Measurements from ENCODE around the gene SLC8B1. TPM values are rescaled to one million over a fixed set of nuclear protein-coding genes. Genes with fewer than 3 reads are reported as not detected.
A peak's percentile ranks its signal among the peaks of the same experiment; 100 is the strongest.

SLC8B1 gene
- total and polyA plus RNA-seq, 9 of the 15 experiments (the other 6 are each of a cell fraction or from before 2014, with no cell fraction given): 0.86 to 34.1 (median 18.5) TPM

- no peak for TF ChIP-seq CHD7 (IDR thresholded peaks at IDR 0.05; ENCODE audit: low read depth, low read length)
- no peak for TF ChIP-seq ZC3H8 (IDR thresholded peaks at IDR 0.05)
- TF ChIP-seq, protein P1, sequence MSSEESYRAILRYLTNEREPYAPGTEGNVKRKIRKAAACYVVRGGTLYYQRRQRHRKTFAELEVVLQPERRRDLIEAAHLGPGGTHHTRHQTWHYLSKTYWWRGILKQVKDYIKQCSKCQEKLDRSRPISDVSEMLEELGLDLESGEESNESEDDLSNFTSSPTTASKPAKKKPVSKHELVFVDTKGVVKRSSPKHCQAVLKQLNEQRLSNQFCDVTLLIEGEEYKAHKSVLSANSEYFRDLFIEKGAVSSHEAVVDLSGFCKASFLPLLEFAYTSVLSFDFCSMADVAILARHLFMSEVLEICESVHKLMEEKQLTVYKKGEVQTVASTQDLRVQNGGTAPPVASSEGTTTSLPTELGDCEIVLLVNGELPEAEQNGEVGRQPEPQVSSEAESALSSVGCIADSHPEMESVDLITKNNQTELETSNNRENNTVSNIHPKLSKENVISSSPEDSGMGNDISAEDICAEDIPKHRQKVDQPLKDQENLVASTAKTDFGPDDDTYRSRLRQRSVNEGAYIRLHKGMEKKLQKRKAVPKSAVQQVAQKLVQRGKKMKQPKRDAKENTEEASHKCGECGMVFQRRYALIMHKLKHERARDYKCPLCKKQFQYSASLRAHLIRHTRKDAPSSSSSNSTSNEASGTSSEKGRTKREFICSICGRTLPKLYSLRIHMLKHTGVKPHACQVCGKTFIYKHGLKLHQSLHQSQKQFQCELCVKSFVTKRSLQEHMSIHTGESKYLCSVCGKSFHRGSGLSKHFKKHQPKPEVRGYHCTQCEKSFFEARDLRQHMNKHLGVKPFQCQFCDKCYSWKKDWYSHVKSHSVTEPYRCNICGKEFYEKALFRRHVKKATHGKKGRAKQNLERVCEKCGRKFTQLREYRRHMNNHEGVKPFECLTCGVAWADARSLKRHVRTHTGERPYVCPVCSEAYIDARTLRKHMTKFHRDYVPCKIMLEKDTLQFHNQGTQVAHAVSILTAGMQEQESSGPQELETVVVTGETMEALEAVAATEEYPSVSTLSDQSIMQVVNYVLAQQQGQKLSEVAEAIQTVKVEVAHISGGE (CRISPR knock-in tag; IDR thresholded peaks at IDR 0.05): 0 out of 6 replicates have a peak, but pooled peaks of 1 of the 3 experiments have one; percentile 21
- no peak for TF ChIP-seq BRF2 (IDR thresholded peaks at IDR 0.05; ENCODE audit: borderline replicate concordance, insufficient read depth, insufficient read length)
- TF ChIP-seq, protein P2, sequence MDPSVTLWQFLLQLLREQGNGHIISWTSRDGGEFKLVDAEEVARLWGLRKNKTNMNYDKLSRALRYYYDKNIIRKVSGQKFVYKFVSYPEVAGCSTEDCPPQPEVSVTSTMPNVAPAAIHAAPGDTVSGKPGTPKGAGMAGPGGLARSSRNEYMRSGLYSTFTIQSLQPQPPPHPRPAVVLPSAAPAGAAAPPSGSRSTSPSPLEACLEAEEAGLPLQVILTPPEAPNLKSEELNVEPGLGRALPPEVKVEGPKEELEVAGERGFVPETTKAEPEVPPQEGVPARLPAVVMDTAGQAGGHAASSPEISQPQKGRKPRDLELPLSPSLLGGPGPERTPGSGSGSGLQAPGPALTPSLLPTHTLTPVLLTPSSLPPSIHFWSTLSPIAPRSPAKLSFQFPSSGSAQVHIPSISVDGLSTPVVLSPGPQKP (CRISPR knock-in tag; IDR thresholded peaks at IDR 0.05): no peak
- no peak for TF ChIP-seq NR3C1 (CRISPR knock-in tag; IDR thresholded peaks at IDR 0.05)
- no peak for TF ChIP-seq ARHGAP35 (IDR thresholded peaks at IDR 0.05; ENCODE audit: partially characterized antibody)
These were observed 23.6 kb upstream of the SLC8B1 start, which contains the start of gene PLBD2 (continued) for GRCh38 chr12:113358381-113359132.

All from K562 (cell line).